SU-DHL-6 (cell line): ENCODE results near the gene FOXK1.

Experiments
- H2AFZ ChIP-seq: fragments of 200-600 bp; sonication (generic); 2 replicates; pipeline ENCODE4 v1.6.1; 2014; ENCODE audit warnings: low read depth, mild to moderate bottlenecking, moderate library complexity, mixed read lengths, antibody characterized with exemption, low read length; ENCODE audit not compliant: severe bottlenecking
- H3F3A ChIP-seq: fragments of 200-600 bp; shearing (Covaris generic); 2 replicates; pipeline ENCODE4 v1.6.0; 2016; ENCODE audit warnings: antibody characterized with exemption, mild to moderate bottlenecking; ENCODE audit not compliant: insufficient read depth
- H3K27ac ChIP-seq: fragments of 200-600 bp; sonication (generic); 2 replicates; pipeline ENCODE4 v1.5.1; 2016; ENCODE audit warnings: low read depth, mild to moderate bottlenecking, low read length, moderate library complexity, mixed read lengths
- H3K27me3 ChIP-seq: fragments of 200-600 bp; sonication (generic), shearing (Covaris generic); 2 replicates; pipeline ENCODE4 v1.6.0; 2014; ENCODE audit warnings: mild to moderate bottlenecking, low read length
- H3K36me3 ChIP-seq: fragments of 200-600 bp; sonication (generic); 2 replicates; pipeline ENCODE4 v1.6.1; 2014; ENCODE audit warnings: mild to moderate bottlenecking, low read length, mixed read lengths
- H3K4me2 ChIP-seq: fragments of 300-600, 200-600 bp; shearing (Covaris generic), sonication (generic); 2 replicates; pipeline ENCODE4 v1.6.0; 2014; ENCODE audit warnings: low read length, low read depth, mild to moderate bottlenecking; ENCODE audit not compliant: poor library complexity, severe bottlenecking
- H3K4me3 ChIP-seq: fragments of 200-600 bp; sonication (generic); 2 replicates; pipeline ENCODE4 v1.5.1; 2014; ENCODE audit warnings: antibody characterized with exemption, low read length, mild to moderate bottlenecking, mixed read lengths; ENCODE audit not compliant: insufficient read depth, poor library complexity, severe bottlenecking
- H3K79me2 ChIP-seq: fragments of 200-600 bp; sonication (generic); 2 replicates; pipeline ENCODE4 v1.6.1; 2014; ENCODE audit warnings: mild to moderate bottlenecking, low read length, moderate library complexity; ENCODE audit not compliant: insufficient read depth
- H3K9ac ChIP-seq: fragments of 200-600 bp; sonication (generic); 2 replicates; pipeline ENCODE4 v1.7.0; 2014; ENCODE audit warnings: mild to moderate bottlenecking, low read length
- H3K9me2 ChIP-seq: fragments of 200-600 bp; sonication (generic); replicated peaks from 2 replicates; pipeline ENCODE4 v1.6.1; 2014; ENCODE audit warnings: low read length; ENCODE audit not compliant: insufficient read depth
- H3K9me3 ChIP-seq: fragments of 200-600 bp; sonication (generic); 2 replicates; pipeline ENCODE4 v1.6.1; 2014; ENCODE audit warnings: low read length, mixed read lengths; ENCODE audit not compliant: insufficient read depth
- H4K20me1 ChIP-seq: fragments of 200-600 bp; sonication (generic); 2 replicates; pipeline ENCODE4 v1.6.1; 2014; ENCODE audit warnings: low read depth, mild to moderate bottlenecking, antibody characterized with exemption, low read length, moderate library complexity, mixed read lengths
- CTCF ChIP-seq: fragments of 200-600 bp; sonication (generic); IDR thresholded peaks from one replicate; pipeline ENCODE4 v1.5.1; 2017; ENCODE audit warnings: antibody characterized with exemption, mild to moderate bottlenecking, low read length, moderate library complexity; ENCODE audit not compliant: insufficient read depth, poor library complexity, severe bottlenecking
- EZH2phosphoT487 ChIP-seq: fragments of 200-600 bp; sonication (generic), shearing (Covaris generic); conservative IDR thresholded peaks from 2 replicates; pipeline ENCODE4 v1.6.1; 2018; ENCODE audit warnings: mild to moderate bottlenecking, antibody characterized with exemption, low read length, moderate library complexity, mixed read lengths

Gene FOXK1

DNA sequence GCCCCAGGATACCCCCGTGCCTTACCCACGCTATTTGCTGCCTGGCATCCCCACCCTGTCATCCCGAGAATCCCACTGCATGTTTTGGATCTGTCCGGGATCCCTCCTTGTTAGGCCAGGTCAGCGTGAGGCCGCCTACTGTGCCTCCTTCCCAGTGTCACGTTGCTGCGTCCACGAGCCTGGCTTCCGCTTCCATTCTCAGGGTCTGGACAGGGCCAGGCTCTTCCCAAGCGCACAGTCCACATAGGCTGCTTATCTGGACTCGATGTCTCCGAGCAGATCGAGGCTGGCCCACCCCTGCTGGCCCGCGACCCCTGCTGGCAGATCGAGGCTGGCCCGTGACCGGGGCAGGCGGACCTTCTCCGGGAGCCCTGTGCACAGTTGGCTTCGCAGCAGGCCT is 27.1 kb downstream of the FOXK1 start:
- peaks cover 5% of the 10 kb centered on the region; the same call in 1 of the 2 replicates for H4K20me1 ChIP-seq
- H3K36me3 ChIP-seq = no peaks in the 10 kb centered on the region
- H3K9me3 ChIP-seq = no peaks in the 10 kb centered on the region
- H3K4me2 ChIP-seq = no peak overlapping the region
- H3K9ac ChIP-seq = no peak overlapping the region
- no peaks in the 10 kb centered on the region for H3K9me2 ChIP-seq
- H3K27me3 ChIP-seq = no peaks in the 10 kb centered on the region
- H3K27ac ChIP-seq = no peak overlapping the region
- H3K4me3 ChIP-seq = no peak overlapping the region
- H3F3A ChIP-seq = no peaks in the 10 kb centered on the region
- peaks cover 86% of the 10 kb centered on the region for H3K79me2 ChIP-seq
- no peak overlapping the region for H2AFZ ChIP-seq
- no peak for TF ChIP-seq CTCF
- TF ChIP-seq EZH2phosphoT487 = no peak

GRCh38 chr7:4711093-4711492 is 29.0 kb downstream of the FOXK1 start:
- no peak overlapping the region for H3K4me3 ChIP-seq
- H3K9me2 ChIP-seq = no peaks in the 10 kb centered on the region
- no peaks in the 10 kb centered on the region for H3K9me3 ChIP-seq
- H2AFZ ChIP-seq = no peak overlapping the region
- H3K9ac ChIP-seq = no peak overlapping the region
- H3K79me2 ChIP-seq = peaks cover 90% of the 10 kb centered on the region
- H3K36me3 ChIP-seq = no peaks in the 10 kb centered on the region
- H3K27ac ChIP-seq = no peak overlapping the region
- H4K20me1 ChIP-seq = peaks cover 5% of the 10 kb centered on the region; the same call in 1 of the 2 replicates
- no peaks in the 10 kb centered on the region for H3K27me3 ChIP-seq
- H3F3A ChIP-seq = no peaks in the 10 kb centered on the region
- H3K4me2 ChIP-seq = no peak overlapping the region
- TF ChIP-seq CTCF (no peak), EZH2phosphoT487 (no peak)

- Histone ChIP-seq H4K20me1 (peaks cover 5% of the 10 kb centered on the region; the same call in 1 of the 2 replicates), H3K9me2 (no peaks in the 10 kb centered on the region), H2AFZ (no peak overlapping the region), H3K27me3 (no peaks in the 10 kb centered on the region), H3K36me3 (no peaks in the 10 kb centered on the region), H3K79me2 (peaks cover 90% of the 10 kb centered on the region), H3K4me2 (no peak overlapping the region), H3K9ac (no peak overlapping the region), H3K9me3 (no peaks in the 10 kb centered on the region), H3K27ac (no peak overlapping the region), H3F3A (no peaks in the 10 kb centered on the region), H3K4me3 (no peak overlapping the region)
- TF ChIP-seq CTCF (no peak), EZH2phosphoT487 (no peak)
Observed at GRCh38 chr7:4711634-4712033, 29.5 kb downstream of the FOXK1 start.
